Measurements from ENCODE around the gene FSHR. TPM values are rescaled to one million over a fixed set of nuclear protein-coding genes. Genes with fewer than 3 reads are reported as not detected.

The FSHR gene
- total RNA-seq, 1 donor from 2014 or later = not detected

GRCh38 chr2:49105506-49105905, 48.8 kb downstream of the FSHR start:
- DNase-seq (ENCODE audit: extremely low spot score, unreplicated experiment) = no peak
- Mint-ChIP-seq H3K4me3 (no peak overlapping the region), H3K4me1 (ENCODE audit: unreplicated experiment) (no peaks in the 10 kb centered on the region), H3K9me3 (no peaks in the 10 kb centered on the region), H3K36me3 (no peaks in the 10 kb centered on the region), H3K27ac (no peak overlapping the region), H3K27me3 (peaks cover 11% of the 10 kb centered on the region)
- no peak for TF ChIP-seq CTCF (conservative IDR thresholded peaks at IDR 0.05)

DNA sequence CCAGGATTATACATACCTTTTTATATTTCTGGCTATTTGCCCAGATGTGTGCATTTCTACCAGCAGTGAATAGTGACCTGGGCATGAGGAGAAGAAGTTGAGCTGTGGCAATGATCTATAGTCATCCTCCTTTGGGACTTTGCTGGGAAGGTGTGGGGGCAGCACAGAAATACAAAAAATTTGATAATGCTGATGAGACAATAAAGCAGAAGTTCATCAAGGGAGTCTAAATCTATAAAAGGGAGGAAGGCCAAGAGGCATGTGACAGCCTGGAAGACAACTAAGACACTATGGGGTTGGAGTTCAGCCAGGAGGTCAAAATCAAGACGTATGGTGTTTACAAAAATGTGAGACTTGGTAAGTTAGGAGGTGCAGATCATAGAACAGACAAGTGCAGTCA, 52.2 kb downstream of the FSHR start:
- no peaks in the 10 kb centered on the region for H3K27me3 Mint-ChIP-seq
- no peak for DNase-seq (ENCODE audit: extremely low spot score, unreplicated experiment)
- no peak for TF ChIP-seq CTCF (conservative IDR thresholded peaks at IDR 0.05)
- H3K4me3 Mint-ChIP-seq = no peak overlapping the region
- no peaks in the 10 kb centered on the region for H3K36me3 Mint-ChIP-seq
- H3K4me1 Mint-ChIP-seq (ENCODE audit: unreplicated experiment) = no peaks in the 10 kb centered on the region
- no peak overlapping the region for H3K27ac Mint-ChIP-seq
- no peaks in the 10 kb centered on the region for H3K9me3 Mint-ChIP-seq

DNA sequence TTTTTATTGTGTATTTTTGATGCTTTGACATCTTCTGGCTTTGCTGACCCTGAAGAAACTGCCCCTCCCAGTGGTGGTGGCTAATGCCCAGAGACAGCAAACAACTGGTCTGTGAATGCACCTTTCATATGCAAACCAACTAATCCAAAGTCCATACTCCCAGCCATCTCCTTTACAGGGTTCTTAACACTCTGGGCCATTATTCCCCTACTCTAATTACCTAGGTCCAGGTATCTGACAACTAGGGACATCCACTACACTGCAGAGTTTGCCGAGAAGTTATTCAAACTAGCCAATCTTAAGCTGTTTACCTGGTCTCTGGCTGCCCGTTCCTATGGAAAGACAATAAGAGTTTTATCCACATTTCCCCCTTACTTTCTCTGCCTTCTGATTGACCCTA, 73.6 kb downstream of the FSHR start:
- no peak for DNase-seq (ENCODE audit: extremely low spot score, unreplicated experiment)
- Mint-ChIP-seq H3K9me3 (no peaks in the 10 kb centered on the region), H3K4me3 (no peak overlapping the region), H3K27ac (no peak overlapping the region), H3K36me3 (no peaks in the 10 kb centered on the region), H3K4me1 (ENCODE audit: unreplicated experiment) (no peaks in the 10 kb centered on the region), H3K27me3 (no peaks in the 10 kb centered on the region)
- no peak for TF ChIP-seq CTCF (conservative IDR thresholded peaks at IDR 0.05)

DNA sequence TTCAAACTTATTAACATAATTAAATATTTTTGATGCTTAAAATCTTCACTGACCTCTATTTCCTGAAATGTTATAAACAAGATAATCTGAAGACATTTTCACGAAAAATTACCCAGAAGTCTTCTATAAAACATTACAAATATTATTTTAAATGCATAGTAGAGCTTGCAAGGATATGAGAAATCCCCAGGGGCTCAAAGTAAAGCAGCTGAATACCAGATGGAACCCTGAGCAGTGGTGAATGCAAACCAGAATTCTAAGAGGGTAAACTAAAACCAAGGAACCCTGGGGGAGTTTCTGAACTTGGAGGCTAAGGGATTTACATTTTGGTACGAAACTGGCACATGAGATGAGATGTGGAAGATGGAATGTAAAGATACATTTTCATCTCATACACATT, 83.6 kb downstream of the FSHR start:
- no peak for DNase-seq (ENCODE audit: extremely low spot score, unreplicated experiment)
- no peak overlapping the region for H3K4me3 Mint-ChIP-seq
- peaks cover 7% of the 10 kb centered on the region for H3K9me3 Mint-ChIP-seq
- H3K36me3 Mint-ChIP-seq = no peaks in the 10 kb centered on the region
- H3K27me3 Mint-ChIP-seq = no peaks in the 10 kb centered on the region
- H3K27ac Mint-ChIP-seq = no peak overlapping the region
- TF ChIP-seq CTCF (conservative IDR thresholded peaks at IDR 0.05) = no peak
- H3K4me1 Mint-ChIP-seq (ENCODE audit: unreplicated experiment) = no peaks in the 10 kb centered on the region

- H3K27ac Mint-ChIP-seq = no peak overlapping the region
- peaks cover 7% of the 10 kb centered on the region for H3K9me3 Mint-ChIP-seq
- no peak overlapping the region for H3K4me3 Mint-ChIP-seq
- TF ChIP-seq CTCF (conservative IDR thresholded peaks at IDR 0.05) = no peak
- H3K4me1 Mint-ChIP-seq (ENCODE audit: unreplicated experiment) = no peaks in the 10 kb centered on the region
- no peaks in the 10 kb centered on the region for H3K36me3 Mint-ChIP-seq
- H3K27me3 Mint-ChIP-seq = no peaks in the 10 kb centered on the region
- DNase-seq (ENCODE audit: extremely low spot score, unreplicated experiment) = no peak
These were observed 84.5 kb downstream of the FSHR start for GRCh38 chr2:49069829-49070228.

DNA sequence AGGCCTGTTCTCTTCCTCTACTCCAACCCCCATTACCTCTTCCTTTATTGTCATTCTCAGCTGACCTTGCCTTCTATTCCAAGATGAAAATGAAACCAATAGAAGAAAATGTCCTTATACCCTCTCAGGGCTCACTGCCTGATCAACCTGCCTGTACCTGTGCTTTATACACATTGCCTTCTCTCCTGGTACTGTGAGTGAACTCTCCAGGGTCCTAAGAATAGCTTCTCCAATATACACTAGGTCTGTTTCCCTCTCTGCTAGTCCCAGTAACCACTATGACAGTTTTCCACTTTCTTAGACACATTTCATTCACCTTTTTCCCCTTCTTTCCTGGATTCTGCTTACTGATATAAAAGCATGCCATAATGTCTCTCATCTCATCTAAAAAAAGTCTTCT, 85.7 kb downstream of the FSHR start:
- no peak for DNase-seq (ENCODE audit: extremely low spot score, unreplicated experiment)
- Mint-ChIP-seq H3K27ac (no peak overlapping the region), H3K4me3 (no peak overlapping the region), H3K9me3 (no peaks in the 10 kb centered on the region), H3K27me3 (no peaks in the 10 kb centered on the region), H3K4me1 (ENCODE audit: unreplicated experiment) (no peaks in the 10 kb centered on the region), H3K36me3 (no peaks in the 10 kb centered on the region)
- TF ChIP-seq CTCF (conservative IDR thresholded peaks at IDR 0.05) = no peak

All from type B pancreatic cell (in vitro differentiated cells).